Activated naive CD8-positive, alpha-beta T cell treated with anti-CD3 and anti-CD28 coated beads, Interleukin-2, amount 50 U/mL, for 24 hours (primary cell): ENCODE measurements around the gene GRIN1.

Experiments
- ATAC-seq: fragments of 150-1000 bp; cut with Tn5 transposase; one replicate; pipeline ENCODE4 v1.10.0; 2021
- DNase-seq: peaks from one replicate; pipeline ENCODE4 v3.0.0; 2021
- H3K27ac Mint-ChIP-seq: one replicate; pipeline ENCODE4 v1.8.0; 2021; ENCODE audit warnings: mild to moderate bottlenecking, mixed read lengths
- H3K27me3 Mint-ChIP-seq: one replicate; pipeline ENCODE4 v1.8.0; 2021; ENCODE audit warnings: mixed read lengths
- H3K36me3 Mint-ChIP-seq: one replicate; pipeline ENCODE4 v1.8.0; 2021; ENCODE audit warnings: low read depth, mixed read lengths
- H3K4me1 Mint-ChIP-seq: one replicate; pipeline ENCODE4 v1.8.0; 2021; ENCODE audit warnings: mixed read lengths
- H3K4me3 Mint-ChIP-seq: one replicate; pipeline ENCODE4 v1.8.0; 2021; ENCODE audit warnings: mild to moderate bottlenecking, moderate library complexity, mixed read lengths
- H3K9me3 Mint-ChIP-seq: one replicate; pipeline ENCODE4 v1.8.0; 2021; ENCODE audit warnings: mixed read lengths

Gene GRIN1

DNA sequence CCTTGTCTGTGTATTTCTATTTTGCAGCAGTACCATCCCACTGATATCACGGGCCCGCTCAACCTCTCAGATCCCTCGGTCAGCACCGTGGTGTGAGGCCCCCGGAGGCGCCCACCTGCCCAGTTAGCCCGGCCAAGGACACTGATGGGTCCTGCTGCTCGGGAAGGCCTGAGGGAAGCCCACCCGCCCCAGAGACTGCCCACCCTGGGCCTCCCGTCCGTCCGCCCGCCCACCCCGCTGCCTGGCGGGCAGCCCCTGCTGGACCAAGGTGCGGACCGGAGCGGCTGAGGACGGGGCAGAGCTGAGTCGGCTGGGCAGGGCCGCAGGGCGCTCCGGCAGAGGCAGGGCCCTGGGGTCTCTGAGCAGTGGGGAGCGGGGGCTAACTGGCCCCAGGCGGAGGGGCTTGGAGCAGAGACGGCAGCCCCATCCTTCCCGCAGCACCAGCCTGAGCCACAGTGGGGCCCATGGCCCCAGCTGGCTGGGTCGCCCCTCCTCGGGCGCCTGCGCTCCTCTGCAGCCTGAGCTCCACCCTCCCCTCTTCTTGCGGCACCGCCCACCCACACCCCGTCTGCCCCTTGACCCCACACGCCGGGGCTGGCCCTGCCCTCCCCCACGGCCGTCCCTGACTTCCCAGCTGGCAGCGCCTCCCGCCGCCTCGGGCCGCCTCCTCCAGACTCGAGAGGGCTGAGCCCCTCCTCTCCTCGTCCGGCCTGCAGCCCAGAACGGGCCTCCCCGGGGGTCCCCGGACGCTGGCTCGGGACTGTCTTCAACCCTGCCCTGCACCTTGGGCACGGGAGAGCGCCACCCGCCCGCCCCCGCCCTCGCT lies 29.0 kb downstream of the GRIN1 start:
- ATAC-seq, result peak; percentile 13
- peaks cover 39% of the 10 kb centered on the region for H3K27me3 Mint-ChIP-seq
- no peak overlapping the region for H3K27ac Mint-ChIP-seq
- no peak overlapping the region for H3K4me3 Mint-ChIP-seq
- no peaks in the 10 kb centered on the region for H3K36me3 Mint-ChIP-seq
- H3K4me1 Mint-ChIP-seq, result peaks cover 1% of the 10 kb centered on the region
- no peaks in the 10 kb centered on the region for H3K9me3 Mint-ChIP-seq
- DNase-seq, result no peak

DNA sequence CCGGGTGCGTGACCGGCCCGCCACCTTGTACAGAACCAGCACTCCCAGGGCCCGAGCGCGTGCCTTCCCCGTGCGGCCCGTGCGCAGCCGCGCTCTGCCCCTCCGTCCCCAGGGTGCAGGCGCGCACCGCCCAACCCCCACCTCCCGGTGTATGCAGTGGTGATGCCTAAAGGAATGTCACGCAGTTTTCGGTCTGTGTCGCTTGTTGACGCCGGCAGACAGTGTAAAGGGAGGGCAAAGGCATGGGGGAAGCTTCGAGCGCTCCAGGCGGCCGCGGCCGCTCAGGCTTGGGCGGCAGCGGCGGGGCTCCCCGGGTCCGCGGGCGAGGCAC lies 29.6 kb downstream of the GRIN1 start:
- Mint-ChIP-seq H3K27ac (no peak overlapping the region), H3K9me3 (no peaks in the 10 kb centered on the region), H3K4me3 (no peak overlapping the region), H3K36me3 (no peaks in the 10 kb centered on the region), H3K27me3 (peaks cover 36% of the 10 kb centered on the region), H3K4me1 (no peaks in the 10 kb centered on the region)
- DNase-seq (no peak), ATAC-seq (no peak)

DNA sequence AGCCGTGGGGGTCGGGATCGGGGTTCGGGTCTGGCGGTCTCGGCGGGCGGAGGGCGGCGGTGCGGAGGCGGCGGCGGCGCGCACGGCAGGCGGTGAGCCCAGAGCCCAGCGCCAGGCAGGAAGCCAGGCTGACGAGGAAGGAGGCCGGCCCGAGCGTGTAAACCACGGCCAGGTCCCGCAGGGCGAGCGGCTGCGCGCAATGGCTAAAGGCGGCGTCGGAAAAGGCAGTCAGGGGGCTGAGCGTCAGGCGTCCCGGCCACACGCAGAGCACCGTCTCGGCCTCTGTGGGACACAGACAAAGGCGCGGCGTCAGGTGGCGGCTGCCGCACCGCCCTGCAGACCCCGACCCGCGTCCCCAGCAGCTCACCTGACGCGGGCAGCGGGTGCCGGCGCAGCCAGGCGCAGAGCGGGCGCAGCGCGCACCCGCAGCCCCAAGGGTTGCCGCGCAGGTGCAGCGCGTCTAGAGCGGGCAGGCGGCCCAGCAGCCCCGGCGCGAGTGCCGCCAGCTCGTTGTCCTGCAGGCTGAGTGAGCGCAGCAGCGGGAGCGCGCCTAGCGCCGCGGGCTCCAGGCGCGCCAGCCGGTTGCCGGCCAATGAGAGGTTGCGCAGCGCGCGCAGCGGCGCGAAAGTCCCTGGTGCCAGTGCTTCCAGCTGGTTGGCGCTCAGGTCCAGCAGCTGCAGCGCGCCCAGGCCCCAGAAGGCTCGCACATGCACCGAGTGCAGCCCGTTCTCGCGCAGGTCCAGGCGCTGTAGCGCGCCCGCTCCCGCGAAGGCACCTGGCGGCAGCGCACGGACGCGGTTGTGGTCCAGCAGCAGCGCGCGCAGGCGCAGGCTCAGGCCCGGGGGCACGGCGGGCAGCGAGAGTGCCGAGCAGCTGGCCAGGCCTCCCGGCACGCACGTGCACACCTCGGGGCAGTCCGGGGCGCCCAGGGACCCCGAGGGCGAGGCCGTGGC lies 30.2 kb downstream of the GRIN1 start:
- no peaks in the 10 kb centered on the region for H3K4me1 Mint-ChIP-seq
- no peak overlapping the region for H3K4me3 Mint-ChIP-seq
- H3K9me3 Mint-ChIP-seq, result no peaks in the 10 kb centered on the region
- no peak overlapping the region for H3K27ac Mint-ChIP-seq
- no peaks in the 10 kb centered on the region for H3K36me3 Mint-ChIP-seq
- DNase-seq (peak; percentile 26), ATAC-seq (no peak)
- peaks cover 33% of the 10 kb centered on the region for H3K27me3 Mint-ChIP-seq

DNA sequence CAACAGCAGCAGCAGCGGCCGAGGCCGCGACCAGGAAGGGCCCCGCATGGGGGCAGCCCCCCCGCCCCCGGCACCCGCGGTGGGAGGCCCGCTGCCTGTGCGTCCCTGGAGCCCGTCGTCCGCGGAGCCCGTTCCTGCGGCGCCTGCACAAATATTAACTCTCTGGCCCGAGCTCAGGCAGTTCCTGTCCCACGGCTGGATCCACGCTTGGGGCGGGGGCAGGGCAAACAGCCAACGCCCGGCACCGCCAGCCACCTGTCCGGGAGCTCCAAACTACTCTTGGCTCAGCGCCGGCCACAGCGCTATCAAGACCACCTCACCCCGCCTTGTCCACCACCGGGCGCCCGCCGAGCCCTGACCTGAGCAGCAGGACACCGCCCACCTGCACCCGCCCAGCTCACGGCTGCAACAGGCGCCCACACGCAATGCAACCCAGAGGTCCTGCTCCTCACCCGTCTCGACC lies 31.0 kb downstream of the GRIN1 start, which contains the start of gene LRRC26:
TSS of gene LRRC26 (minus strand) at position 156 of the 463 bp plus-strand sequence. CDS start at position 48, 108 bp downstream.
- Mint-ChIP-seq H3K27me3 (peaks cover 28% of the 10 kb centered on the region), H3K9me3 (no peaks in the 10 kb centered on the region), H3K27ac (no peak within 1 kb of the TSS), H3K4me3 (no peak within 1 kb of the TSS), H3K36me3 (no peaks in the 10 kb centered on the region), H3K4me1 (no peaks in the 10 kb centered on the region)
- DNase-seq (no peak), ATAC-seq (no peak)

DNA sequence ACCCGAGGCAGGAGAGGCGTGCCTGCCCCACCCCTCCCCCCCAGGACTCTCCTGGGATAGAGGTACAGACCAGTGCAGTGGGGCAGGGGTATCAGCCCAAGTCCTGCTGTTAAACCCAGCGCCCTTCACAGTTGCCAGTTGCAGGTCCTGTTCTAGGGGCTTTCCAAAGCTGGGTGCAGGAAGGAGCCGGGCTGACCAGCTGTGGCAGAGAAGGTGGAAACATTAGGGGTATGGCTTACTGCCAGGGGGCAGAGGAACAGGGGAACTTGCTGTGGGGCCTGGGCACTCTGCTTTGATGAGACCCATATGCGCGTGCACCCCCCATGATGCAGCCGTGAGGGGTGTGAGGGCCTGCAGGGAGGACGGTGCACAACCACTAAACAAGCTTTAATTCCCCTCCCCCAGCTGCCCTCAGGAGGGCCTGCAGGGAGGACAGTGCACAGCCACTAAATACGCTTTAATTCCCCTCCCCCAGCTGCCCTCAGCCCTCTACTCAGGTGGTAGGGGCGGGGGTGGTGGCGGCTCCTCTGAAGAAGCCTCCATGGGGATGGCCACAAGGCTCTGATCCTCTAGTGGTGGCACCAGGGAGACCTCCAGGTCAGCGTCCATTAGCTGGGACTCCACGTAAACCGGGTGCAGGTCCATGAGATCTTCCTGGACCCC lies 31.7 kb downstream of the GRIN1 start:
- peaks cover 22% of the 10 kb centered on the region for H3K27me3 Mint-ChIP-seq

DNA sequence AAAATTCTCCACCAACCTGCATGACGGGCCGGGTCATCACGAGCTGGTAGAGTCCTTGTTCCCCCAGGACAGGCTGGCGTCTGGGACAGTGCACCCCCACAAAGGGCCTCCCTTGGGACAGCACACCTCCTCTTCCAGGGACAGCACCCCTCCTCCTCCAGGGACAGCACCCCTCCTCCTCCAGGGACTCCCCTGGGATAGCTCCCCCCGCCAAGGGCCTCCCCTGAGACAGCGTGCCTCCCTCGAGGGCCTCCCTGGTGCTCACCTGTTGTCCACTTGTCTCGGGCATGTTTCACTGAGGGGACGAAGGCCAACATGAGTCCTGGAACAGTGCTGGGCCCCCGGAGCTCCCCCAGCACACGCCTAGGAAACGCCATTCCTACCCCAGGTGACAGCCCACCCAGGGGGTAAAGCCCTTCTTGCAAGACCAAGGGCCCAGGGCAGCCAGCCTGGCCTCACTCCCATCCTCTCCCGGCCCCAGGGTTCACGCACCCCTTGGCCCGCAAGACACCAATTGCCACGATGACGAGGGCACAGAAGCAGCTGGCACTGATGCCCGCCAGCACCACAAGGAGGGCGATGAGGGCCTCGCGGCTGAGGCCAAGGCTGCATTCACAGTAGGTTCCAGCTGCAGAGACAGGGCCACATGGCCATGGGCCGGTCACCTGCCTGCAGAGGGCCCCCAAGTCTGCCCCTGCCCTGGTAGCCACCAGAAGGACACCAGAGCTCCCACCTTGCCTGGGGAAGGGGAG lies 32.4 kb downstream of the GRIN1 start:
- Mint-ChIP-seq H3K4me3 (no peak overlapping the region), H3K27ac (no peak overlapping the region), H3K27me3 (peaks cover 20% of the 10 kb centered on the region), H3K9me3 (no peaks in the 10 kb centered on the region), H3K4me1 (no peaks in the 10 kb centered on the region), H3K36me3 (no peaks in the 10 kb centered on the region)
- DNase-seq (no peak), ATAC-seq (no peak)

More for the DNA sequence above, 31.7 kb downstream of the GRIN1 start:
- DNase-seq (no peak), ATAC-seq (no peak)
- Mint-ChIP-seq H3K4me1 (no peaks in the 10 kb centered on the region), H3K36me3 (no peaks in the 10 kb centered on the region), H3K27ac (no peak overlapping the region), H3K9me3 (no peaks in the 10 kb centered on the region), H3K4me3 (no peak overlapping the region)

DNA sequence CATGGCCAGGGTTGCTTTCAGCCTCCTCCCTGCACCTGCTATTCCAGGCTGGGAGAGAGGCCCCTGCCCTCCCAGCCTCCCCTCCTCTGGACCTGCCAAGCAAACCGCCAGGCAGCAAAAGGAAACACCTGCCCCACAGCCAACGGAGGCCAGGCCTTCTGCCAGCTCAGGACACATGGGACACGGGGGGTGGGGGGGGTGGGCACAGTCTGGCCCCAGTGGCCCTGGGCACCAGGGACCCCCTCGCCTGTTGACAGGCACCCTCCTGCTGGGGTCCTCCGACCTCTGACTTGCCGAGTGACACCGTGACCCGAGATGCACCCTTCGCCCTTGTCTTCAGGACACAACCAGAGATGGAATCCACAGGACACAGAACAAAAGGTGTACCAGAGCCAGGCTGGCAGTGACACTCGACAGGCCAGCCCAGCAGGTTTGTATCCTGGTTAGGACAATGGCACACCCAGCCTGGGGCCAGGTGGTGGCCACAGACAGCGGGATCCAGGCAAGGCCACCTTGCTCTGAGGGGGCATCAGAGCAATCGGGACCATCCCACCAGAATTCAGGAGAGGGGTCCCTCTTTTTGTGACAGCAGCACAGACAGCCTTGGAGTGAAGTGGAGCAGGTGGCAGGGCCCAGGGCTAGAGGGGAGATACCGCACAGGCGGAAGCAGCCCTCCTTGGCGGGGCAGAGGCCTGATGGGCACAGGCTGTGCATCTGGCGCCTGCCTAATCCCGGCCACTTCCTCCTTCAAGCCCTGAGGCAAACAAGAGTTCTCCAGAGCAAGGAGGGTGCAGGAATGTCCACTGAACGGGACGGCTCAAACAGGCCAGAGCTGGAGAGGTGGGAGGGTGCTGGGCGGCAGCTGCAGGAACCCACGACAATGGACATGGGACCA lies 34.2 kb downstream of the GRIN1 start:
- Mint-ChIP-seq H3K27me3 (peaks cover 11% of the 10 kb centered on the region), H3K27ac (no peak overlapping the region), H3K4me1 (no peaks in the 10 kb centered on the region), H3K4me3 (no peak overlapping the region), H3K9me3 (no peaks in the 10 kb centered on the region), H3K36me3 (no peaks in the 10 kb centered on the region)
- no peak for DNase-seq
- ATAC-seq, result no peak

DNA sequence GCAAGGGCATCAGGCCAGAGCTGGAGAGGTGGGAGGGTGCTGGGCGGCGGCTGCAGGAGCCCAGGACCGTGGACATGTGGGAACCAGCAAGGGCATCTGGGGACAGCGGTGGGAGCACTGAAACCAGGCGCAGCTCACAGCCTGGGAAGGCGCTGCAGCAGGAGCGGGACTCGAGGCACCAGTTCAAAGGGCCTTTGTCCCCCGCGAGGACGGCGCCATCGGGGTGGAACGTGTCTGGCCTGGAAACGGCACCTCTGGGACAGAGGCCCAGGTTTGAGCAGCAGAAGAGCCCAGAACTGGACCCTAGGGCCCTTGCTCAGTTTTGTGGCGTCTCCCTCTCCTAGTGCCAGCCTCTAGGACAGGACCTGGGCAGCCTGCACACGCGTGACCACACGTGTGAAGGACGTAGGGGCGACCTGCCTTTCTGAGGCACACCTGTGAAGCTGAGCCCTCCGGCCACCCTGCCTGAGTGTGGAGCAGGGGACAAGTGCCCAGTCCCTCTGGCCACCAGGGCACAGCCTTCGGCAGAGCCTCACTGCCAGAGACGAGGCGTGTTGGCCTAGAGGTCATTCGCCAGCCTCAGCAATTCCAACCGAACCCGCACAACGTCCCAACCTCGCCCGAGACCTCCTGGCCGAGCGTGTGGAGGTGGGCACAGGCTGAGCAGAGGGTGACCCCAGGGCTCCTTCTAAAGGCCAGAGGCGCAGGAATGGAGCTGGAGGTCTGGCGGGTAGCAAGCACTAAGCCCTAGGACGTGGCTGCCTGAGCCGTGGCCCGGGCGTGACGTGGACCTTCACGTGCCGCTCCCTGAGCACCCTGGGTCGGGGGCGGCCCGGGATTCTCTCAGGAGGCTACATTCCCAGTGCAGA lies 35.1 kb downstream of the GRIN1 start:
- no peak for DNase-seq
- Mint-ChIP-seq H3K27me3 (peaks cover 7% of the 10 kb centered on the region), H3K36me3 (no peaks in the 10 kb centered on the region), H3K27ac (no peak overlapping the region), H3K4me1 (no peaks in the 10 kb centered on the region), H3K4me3 (no peak overlapping the region), H3K9me3 (no peaks in the 10 kb centered on the region)
- no peak for ATAC-seq

DNA sequence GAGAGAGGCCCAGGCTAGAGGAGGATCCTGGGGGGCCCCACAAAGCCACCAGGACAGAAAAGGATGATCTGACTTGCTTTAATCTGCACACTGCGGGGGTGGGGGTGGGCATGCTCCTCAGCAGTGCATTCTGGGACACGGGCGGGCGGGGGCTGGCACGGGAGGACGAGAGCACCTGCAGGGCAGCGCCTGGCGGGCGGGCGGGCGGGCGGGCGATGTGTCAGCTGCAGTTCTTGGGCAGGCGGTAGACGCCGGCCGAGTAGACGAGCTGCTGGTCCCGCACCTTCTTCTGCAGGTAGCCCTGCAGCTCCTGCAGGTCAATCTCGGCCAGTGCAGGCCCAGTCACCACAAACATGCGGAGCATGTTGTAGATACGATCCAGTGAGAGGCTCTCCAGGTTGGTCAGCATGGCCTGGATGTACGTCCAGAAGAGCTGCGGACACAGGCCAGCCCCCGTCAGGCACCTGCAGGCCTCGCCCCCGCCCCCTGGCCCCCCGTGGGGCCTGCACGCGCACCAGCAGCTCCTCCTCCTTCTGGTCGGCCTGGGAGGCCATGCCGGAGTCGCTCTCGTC lies 35.9 kb downstream of the GRIN1 start:
- H3K36me3 Mint-ChIP-seq, result peaks cover 2% of the 10 kb centered on the region
- DNase-seq (no peak), ATAC-seq (peak; percentile 9)
- H3K27ac Mint-ChIP-seq, result no peak overlapping the region
- peaks cover 7% of the 10 kb centered on the region for H3K27me3 Mint-ChIP-seq
- H3K9me3 Mint-ChIP-seq, result no peaks in the 10 kb centered on the region
- H3K4me3 Mint-ChIP-seq, result no peak overlapping the region
- no peaks in the 10 kb centered on the region for H3K4me1 Mint-ChIP-seq

DNA sequence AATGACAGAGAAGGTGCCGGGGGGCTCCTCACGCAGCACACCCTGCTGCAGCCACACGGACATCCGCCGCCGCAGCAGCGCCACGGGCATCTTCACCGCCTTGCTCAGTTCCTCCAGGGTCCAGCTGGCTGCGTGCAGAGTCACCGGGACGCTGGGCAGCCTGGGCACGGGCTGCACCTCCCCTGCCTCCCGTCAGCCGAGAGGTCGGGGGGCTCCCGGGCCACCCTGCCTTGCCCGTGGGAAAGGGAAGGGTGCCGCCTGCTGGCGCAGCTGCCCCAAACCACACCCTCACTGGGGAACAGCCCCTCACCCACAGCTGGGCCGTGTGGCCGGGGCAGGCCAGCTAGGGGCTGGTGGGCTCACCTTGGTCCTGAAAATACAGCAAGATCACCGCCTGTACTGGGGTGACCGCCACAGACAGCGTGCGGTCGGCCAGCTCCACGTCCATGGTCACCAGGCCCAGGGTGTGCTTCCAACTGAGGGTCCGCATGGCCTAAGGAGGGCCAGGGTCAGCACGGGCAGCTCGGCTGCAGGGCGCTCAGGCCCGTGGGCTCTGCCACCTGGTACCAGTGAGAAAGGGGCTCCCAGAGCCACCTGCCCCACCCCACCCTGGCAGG lies 36.5 kb downstream of the GRIN1 start:
- Mint-ChIP-seq H3K27ac (no peak overlapping the region), H3K4me3 (no peak overlapping the region), H3K4me1 (no peaks in the 10 kb centered on the region), H3K27me3 (peaks cover 2% of the 10 kb centered on the region), H3K9me3 (no peaks in the 10 kb centered on the region), H3K36me3 (peaks cover 2% of the 10 kb centered on the region)
- no peak for ATAC-seq
- no peak for DNase-seq

DNA sequence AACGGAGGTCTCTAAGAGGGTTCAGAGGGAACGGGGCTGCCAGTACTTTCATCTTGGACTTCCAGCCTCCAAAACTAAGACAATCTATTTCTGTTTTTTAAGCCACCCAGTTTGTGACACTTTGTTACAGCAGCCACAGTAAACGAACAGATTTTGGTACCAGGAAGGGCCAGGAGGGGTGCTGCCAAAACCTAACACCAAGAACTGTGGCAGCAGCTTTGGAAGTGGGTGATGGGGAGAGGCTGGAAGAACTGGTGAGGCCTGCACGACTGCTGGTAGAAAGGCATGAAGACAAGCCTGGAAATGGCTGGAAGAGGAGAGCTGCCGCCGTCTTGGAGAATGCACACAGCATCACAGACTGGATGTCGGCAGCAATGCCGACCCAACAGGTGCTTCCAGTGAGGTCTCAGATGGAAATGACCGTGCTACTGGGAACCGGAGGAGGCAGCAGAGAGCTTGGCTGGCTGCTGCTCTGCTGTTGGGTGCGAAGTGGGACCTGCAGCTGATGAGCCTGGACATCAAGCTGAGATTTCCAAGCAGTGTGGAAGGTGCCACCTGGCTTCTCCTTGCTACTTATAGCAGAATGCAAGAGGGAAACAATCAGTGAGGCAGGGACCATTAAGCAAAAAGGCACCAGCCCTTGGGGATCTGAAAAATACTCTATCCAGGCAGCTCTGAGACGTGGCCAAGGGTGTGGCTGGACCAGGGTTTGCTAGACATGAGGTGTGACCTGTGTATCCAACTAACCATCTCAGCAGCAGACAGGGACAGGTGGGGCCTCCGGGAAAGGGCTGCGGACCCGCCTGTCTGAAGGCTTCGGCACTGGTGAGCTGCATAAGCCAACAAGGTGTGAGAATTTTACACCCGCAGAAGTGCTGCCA lies 37.6 kb downstream of the GRIN1 start:
- Mint-ChIP-seq H3K36me3 (peaks cover 2% of the 10 kb centered on the region), H3K4me1 (no peaks in the 10 kb centered on the region), H3K4me3 (no peak overlapping the region), H3K27me3 (no peaks in the 10 kb centered on the region), H3K9me3 (no peaks in the 10 kb centered on the region), H3K27ac (no peak overlapping the region)
- ATAC-seq (no peak), DNase-seq (no peak)
